ENCODE results near the gene DMRTB1. TPM values are rescaled to one million over a fixed set of nuclear protein-coding genes. Genes with fewer than 3 reads are reported as not detected.
A peak's percentile ranks its signal among the peaks of the same experiment; 100 is the strongest.
"Not testable (repeated sequence)": the region's sequence is repeated elsewhere in the genome, so short reads cannot be mapped to it uniquely, and the experiment has no call there.

DMRTB1 gene
- total RNA-seq, 1 experiment from 2014 or later = not detected

DNA sequence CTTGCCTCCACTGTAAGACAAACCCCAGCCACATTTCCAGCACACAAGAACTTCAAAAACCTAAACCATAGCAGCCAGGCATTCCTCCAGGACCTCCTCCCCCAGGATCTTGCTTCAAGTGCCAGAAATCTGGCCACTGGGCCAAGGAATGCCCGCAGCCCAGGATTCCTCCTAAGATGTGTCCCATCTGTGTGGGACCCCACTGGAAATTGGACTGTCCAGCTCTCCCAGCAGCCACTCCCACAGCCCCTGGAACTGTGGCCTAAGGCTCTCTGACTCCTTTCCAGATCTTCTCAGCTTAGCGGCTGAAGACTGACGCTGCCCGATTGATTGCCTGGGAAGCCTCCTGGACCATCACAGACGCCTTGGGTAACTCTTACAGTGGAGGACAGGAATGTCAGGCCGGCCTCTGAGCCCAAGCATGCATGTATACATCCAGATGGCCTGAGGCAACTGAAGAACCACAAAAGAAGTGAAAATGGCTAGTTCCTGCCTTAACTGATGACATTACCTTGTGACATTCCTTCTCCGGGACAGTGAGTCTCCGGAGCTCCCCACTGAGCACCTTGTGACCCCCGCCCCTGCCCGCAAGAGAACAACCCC, 24.7 kb upstream of the DMRTB1 start:
- DNase-seq (ENCODE audit: low spot score) = not testable (repeated sequence)

DNA sequence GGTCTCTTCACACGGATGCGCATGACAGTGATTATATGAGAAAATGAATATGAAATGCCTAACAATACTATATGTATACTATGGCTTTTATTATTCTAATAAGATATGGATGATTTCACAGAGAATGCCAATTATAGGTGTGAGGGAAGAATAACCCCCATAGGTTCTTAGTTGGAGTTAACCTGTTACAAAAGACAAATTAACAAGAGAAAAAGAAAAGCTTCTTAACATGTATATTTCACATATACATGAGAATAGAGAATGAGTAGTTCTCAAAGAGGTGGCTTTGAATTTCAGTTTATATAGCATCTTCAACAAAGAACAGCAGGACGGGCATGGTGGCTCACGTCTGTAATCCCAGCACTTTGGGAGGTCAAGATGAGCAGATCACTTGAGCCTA, 24.0 kb upstream of the DMRTB1 start:
- DNase-seq (ENCODE audit: low spot score) = no peak

DNA sequence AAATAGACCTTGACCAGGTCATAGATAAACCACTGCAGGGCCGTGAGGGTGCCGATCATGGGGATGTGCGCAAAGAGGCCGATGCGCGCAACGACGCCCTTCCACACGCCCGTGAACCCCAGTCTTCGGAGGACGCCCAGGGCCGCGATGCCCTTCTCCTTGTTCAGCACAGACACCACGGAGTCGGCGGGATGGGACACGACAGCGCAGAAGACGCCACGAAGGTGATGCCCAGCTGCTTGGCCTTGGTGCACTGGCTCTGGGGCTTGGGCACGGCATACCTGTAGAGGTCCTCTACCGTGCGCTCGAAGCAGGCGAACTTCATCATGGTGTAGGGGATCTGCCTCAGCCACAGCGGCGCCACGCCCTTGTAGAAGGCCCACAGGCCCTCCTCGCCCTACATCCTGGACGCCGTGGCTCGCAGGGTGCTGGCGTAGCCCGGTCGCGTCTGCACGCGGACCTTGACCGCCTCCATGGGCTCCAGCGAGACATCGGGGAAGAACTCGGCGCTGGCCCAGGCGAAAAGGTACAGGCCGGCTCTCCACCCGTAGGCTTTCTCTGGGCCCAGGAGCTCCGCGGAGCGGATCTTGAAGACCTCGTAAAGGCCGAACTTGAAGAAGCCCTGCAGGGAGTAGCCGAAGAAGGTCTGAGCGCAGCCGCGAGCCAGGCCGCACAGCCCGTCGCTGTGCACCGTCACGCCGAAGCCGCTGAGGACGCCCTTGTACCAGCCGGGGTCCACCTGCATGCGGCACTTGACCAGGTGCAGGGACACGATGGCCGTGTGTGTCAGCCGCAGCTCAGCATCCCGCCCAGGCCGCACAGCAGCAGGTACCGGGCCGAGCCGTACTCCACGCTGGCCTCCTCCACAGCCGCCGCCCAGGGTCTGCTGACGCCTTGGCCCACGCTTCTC, 20.5 kb upstream of the DMRTB1 start:
- DNase-seq (ENCODE audit: low spot score) = no peak

DNA sequence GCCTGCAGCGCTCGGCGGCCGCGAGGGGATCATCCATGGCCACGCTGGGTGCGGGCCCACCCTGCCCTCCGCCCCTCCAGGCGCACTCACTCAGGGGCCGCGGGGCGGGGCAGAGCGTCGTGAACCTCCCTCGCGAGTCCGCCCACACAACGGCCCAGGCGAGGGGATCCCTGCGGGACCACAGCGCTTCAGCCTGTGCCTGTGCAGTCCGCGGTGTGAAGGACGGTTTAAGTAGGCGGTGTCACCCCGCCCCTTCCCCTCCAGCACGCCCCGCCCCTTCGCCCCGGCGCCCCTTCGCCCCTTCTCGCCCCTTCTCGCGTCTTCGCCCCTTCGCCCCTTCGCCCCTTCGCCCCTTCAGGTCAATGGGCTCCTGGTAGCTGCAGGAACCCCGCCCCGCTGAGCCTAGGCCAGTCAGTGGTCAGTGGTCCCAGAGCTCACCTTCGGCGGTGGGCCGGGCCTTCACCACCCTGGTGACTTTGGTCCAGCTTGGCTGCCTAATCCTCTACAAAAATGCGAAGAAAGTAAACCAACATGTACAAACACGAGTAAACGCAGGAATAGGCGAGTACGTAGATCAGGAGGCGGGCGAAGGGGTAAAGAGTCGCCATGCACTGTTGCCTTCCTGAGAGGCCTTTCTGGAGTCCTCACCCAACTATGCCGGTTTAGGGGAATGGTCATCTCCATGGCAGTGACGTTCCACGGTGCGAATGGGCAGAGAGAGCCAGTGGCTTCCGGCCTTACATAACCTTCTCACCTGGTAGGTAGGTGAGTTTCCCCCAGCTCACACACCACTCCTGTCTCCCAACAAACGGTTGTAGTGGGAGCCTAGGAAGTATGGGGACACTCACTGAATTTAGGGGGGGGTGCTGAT, 19.6 kb upstream of the DMRTB1 start:
- no peak for DNase-seq (ENCODE audit: low spot score)

DNA sequence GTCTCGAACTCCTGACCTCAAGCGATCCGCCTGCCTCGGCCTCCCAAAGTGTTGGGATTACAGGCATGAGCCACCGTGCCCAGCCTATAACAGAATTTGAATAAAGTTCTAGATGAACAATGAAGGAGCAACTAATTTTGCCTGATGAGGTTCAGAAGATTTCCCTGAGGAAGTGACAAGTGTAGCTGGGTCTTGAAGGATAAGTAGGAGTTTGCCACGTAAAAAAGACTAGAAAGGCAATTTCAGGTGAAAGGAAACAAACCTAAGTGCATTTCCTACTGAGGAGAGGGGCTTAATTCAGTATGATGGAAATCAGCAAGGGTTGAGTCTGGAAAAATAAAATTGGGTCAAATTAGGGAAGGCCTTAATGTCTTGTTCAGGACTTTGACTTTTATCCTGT, 18.6 kb upstream of the DMRTB1 start:
- no peak for DNase-seq (ENCODE audit: low spot score)

DNA sequence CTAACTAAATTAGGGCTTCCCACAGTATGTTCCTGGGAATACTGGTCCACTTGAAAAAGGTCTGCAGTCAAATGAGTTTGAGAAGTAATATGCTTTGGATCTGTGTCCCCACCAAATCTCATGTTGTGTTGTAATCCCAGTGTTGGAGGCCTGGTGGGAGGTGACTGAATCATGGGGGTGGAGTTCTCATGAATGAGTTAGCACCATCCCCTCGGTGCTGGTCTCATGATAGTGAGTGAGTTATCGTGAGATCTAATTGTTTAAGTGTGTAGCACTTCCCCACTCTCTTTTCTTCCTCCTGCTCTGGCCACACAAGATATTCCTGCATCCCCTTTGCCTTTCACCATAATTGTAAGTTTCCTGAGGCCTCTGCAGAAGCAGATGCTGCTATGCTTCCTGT, 16.9 kb upstream of the DMRTB1 start:
- peak; percentile 60 for DNase-seq (ENCODE audit: low spot score)

DNA sequence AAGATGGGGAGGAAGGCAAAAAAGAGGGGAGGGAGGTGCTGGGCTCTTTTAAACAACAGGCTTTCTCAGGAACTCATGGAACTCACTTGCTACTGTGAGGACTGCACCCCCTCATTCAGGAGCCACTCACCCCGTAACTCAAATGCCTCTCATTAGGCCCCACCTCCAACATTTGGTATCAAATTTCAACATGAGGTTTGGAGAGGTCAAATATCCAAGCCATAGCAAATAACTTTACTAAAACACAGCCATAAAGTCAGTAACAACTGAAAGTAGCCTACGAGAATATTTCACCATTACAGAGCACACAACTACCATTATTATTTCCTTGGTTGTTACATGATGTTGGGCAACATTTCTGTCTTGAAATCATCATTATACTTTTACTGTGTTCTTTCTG, 13.1 kb upstream of the DMRTB1 start:
- DNase-seq (ENCODE audit: low spot score) = no peak

DNA sequence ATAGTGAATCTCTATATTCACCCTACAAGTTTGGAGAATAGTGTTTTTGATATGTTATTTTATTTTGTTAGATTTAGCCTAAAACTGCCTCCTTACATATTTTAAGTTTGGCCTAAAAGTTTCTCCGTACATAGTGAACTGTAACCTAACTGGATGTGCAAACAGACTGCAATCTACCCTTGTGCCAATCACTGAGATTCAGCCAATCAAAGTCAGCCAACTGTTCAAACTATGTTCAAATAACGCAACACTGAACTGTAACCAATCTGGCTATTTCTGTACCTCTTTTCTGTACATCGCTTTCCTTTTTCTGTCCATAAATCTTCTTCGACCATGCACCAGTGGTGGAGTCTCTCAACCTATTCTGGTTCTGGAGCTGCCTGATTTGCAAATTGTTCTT, 11.8 kb upstream of the DMRTB1 start:
- DNase-seq (ENCODE audit: low spot score) = no peak

DNA sequence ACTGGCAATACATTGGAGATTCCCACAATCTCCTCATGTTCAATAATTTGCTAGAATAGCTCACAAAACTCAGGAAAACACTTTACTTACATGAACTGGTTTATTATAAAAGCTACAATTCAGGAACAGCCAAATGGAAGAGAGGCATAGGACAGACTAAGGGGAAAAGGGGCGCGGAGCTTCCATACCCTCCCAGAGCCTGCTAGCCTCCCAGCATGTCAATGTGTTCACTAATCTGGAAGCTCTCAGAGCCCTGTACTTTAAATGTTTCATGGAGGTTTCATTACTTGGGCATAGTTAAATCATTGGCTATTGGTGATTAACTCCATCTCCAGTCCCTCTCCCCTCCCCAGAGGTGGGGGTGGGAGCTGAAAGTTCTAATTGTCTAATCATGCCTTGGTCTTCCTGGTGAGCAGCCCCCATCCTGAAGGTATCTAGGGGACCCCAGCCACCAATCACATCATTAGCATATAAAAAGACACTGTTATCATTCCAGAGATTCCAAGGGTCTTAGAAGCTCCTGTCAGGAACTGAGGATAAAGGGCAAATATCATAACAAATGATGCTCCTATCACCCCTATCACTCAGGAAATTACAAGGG, 10.9 kb upstream of the DMRTB1 start:
- no peak for DNase-seq (ENCODE audit: low spot score)

DNA sequence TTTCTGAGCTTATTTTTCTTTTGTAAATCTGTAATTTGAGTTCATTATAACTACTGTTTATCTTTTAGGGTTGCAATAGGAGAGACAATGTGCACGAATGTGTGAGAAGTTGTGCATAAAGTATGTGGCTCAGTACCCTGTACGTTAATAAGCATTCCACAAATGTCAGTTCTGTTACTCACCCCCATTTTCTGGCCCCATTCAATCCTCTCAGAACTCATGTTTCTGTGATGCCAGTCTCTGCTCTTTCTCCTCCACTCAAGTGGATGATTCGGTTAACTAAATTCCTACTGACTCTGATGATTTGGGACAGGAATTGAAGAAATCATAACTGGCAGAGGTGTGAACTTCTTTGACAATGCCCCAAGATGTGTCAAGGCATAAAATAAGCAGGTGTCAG, 10.2 kb upstream of the DMRTB1 start:
- no peak for DNase-seq (ENCODE audit: low spot score)

DNA sequence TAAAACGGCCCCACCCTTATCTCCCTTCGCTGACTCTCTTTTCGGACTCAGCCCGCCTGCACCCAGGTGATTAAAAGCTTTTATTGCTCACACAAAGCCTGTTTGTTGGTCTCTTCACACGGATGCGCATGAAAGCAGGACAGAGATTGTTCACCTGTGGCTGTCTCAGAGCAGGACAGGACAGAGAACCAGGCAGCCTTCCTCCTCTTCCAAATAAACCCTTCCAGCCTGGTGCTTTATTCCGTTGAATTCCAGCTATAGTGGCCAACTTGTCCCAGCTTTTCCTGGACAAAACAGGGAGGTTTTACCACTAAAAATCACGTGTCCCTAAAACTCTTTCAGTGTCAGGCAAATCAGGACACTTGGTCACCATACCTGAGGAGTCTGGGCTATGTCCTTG, 9.5 kb upstream of the DMRTB1 start:
- DNase-seq (ENCODE audit: low spot score) = peak; percentile 47

DNA sequence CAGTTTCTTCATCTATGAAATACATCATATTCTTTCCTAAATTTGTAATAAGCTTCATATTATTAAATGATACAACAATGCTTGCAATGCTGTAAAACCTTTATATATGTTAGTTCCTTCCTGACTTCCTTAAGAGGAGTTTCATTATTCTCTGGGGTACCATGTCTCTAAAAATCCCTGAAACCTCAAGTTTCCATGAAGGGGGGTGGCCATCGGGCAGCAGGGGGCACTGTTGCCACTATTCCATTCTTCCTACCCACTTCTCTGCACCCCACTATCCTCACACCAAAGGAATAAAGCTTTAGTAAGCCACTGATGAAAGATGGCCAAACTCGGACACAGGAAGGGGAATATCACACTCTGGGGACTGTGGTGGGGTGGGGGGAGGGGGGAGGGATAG, 9.0 kb upstream of the DMRTB1 start:
- no peak for DNase-seq (ENCODE audit: low spot score)

DNA sequence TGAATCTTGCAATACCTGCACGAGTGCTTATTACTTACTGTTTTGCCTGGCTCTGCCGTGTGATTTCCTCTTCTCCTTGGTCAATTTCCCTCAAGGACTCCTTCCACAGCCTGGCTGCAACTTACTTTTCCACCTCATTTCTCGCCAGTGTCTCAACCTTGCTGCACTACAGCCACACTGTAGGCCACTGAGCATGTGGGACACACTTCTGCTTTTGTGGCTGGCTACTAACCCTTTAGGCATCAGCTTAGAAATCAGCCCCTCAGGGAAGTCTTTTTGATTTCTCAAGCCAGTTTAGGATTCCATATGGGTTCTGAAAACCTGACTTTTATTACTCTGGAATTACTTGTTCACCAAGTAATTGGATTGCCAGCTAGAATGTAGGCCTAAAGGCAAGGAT, 5.2 kb upstream of the DMRTB1 start:
- no peak for DNase-seq (ENCODE audit: low spot score)

DNA sequence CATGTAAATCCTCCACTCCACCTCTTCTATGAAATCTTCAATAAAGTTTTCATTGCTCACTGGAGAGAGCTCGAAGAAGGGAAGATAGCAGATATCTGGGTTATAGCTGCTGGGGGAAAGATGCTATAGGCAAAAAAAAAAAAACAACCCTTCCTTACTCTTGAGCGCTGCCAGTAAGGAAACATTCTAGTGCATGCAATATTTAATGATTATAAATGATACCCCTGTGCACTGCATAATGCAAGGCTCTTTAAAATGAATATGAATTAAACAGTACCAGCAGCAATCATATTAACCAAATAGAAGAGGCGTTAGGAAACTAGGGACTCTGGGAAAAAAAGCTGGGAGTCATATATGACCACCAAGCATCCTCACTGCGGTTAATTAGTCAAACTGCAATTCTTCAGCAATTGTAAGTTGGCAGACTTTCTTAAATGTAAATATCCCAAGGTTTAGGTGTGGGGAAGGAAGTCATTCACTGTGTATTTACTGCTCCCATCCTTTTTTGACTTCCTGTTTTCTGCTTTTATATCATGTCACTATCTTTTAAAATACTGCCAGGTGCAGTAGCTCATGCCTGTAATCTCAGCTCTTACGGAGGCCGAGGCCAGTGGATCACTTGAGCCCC, 3.7 kb upstream of the DMRTB1 start:
- no peak for DNase-seq (ENCODE audit: low spot score)

DNA sequence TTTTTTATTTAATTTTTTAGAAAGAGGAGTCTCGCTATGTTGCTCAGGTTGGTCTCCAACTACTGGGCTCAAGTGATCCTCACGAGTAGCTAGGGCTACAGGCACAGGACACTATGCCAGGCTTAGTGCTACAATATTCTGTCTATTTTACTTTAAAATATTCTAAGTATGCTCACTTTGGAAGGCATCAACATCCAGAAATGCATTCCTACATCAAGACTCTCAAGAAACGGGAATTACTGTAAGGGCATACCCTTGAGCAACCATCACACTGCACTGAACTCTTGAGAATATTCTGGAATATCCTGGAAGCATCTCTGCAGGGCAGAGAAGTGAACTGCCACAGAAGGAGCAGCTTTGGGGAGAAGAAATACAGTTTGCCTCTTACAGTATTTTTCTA, 565 bp upstream of the DMRTB1 start:
- no peak for DNase-seq (ENCODE audit: low spot score)

DNA sequence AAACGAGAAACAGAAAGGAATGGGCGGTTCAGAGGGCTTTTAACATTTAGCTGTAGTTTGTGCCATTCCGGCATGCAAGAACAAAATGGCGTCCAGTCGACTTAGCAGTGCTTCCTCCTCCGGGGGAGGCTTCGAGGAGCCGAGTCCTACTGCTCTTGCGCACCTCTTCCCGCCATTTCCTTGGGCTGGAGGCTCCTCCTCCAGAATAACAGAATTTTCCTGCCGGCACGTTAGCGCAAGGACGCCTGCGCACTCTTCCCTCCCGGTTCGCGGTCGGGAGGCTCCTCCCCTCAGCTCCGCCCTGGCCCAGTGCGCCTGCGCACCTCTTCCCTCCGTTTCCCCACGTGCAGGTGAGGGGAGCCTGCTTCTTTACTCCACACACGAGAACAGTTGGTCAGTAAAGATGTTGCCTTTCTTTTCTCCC, 1.0 kb downstream of the DMRTB1 start:
- no peak for DNase-seq (ENCODE audit: low spot score)

DNA sequence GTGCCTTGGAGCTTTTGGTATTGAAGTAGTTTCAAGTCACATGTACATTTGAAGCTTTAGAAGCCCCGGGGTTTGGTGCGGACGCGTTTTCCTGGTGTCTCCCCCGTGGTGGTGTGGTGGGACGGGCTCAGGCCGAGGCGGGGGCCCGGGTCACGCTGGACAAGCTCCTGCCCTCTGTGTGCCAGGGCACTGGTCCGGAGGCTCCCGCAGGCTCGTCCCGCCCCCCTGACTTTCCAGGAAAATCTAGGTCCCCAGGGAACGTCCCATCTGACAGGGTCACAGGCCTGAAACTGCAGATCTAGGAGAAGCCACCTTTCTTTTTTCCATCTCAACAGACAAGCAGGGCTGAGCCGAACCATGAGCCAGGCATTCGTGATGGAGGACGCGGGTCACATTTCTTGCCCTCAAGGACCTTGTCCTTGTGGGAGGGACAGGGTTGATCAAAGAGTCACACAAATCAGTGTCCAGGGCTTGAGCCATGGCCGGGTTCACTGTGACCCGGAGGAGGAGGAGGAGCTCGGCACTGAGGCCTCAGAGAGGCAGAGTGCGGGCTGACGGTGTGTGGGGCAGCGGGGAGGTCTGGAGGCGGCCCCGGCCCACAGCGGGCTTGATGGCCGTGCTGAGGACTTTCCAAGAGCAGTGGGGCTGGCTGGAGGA, 1.6 kb downstream of the DMRTB1 start:
- no peak for DNase-seq (ENCODE audit: low spot score)

DNA sequence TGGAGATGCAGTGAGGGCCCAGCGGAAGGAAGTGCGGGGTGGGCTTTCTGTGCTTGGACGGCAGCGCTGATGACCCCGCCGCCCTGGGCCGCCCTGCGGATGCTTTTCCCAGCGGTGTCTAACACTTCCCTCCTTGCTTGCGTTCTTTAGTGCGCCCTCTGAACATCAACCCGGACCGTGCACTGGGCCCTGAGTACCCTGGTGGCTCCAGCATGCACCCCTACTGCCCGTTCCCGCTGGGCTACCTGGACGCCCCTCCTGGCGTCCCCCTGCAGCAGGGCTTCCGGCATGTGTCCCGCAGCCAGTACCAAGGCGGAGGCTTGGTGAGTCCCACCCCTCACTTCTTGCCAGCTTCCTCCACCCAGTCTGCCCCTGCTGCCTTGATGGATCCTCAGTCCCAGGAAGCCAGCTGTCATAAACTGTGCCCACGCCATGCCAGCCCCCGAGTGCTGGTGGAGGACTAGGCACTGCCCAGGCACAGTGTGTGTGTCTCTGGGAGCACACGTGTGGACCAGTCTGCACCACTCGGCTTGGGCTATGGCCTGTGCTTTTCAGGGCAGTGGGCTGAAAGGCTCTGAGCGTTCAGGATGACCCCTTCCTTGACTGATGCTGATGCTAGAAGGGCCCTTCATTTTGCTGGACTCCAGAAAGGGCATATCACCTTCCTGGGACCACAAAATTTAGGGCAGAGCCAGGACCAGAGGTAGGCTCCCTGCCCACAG, 2.3 kb downstream of the DMRTB1 start:
- no peak for DNase-seq (ENCODE audit: low spot score)

DNA sequence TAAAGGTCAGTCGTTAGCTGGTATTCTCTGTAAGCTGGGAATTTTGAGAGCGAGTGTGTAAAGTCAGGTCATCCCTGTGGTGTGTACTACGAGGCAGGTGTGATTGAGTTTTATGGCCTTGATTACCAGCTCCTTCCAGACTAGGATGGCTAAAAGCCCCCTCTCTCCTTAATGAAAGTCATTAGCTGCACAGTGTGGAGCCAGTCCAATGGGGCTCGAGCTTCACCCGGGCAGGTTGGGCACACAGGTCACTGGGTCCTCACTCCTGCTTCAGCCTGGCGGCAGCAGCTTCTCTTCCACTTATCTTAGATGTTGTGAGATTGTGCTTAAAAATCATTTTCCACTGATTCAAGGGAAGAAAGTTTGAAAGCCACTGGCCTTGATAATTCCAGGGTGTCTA, 3.0 kb downstream of the DMRTB1 start:
- no peak for DNase-seq (ENCODE audit: low spot score)
